ENCODE measurements around the gene TSPOAP1. TPM values are rescaled to one million over a fixed set of nuclear protein-coding genes. Genes with fewer than 3 reads are reported as not detected.

Gene TSPOAP1
- total and polyA plus RNA-seq, 2 of the 4 experiments (the other 2 are of a cell fraction): 0.90 to 1.6 TPM

GRCh38 chr17:58273453-58274104 lies 55.0 kb downstream of the TSPOAP1 start:
- Histone ChIP-seq H3K79me1 (ENCODE audit: low read depth in 1 of 2, low read length in 2 of 2) (no peaks in the 10 kb centered on the region), H2AK5ac (ENCODE audit: low read depth, low read length) (no peak overlapping the region), H4K91ac (ENCODE audit: insufficient read depth, low read depth, low read length) (no peak overlapping the region), H4K5ac (ENCODE audit: low read depth, low read length) (no peak overlapping the region), H2BK120ac (ENCODE audit: low read depth, low read length) (no peak overlapping the region), H3K4me1 (ENCODE audit: control insufficient read depth, insufficient read depth, low read length) (no peaks in the 10 kb centered on the region), H3K36me3 (ENCODE audit: control insufficient read depth, insufficient read depth, low read length) (no peaks in the 10 kb centered on the region), H3K27me3 (ENCODE audit: control insufficient read depth, insufficient read depth, low read length) (peaks cover 2% of the 10 kb centered on the region), H3K9me1 (ENCODE audit: insufficient read depth, low read length) (no peaks in the 10 kb centered on the region), H2BK20ac (ENCODE audit: low read depth, low read length) (no peak overlapping the region), H2BK15ac (ENCODE audit: low read depth, low read length) (no peak overlapping the region), H4K8ac (ENCODE audit: low read depth in 2 of 2, low read length in 2 of 2) (no peak overlapping the region), H3K4me3 (ENCODE audit: insufficient read depth, low read depth, low read length) (no peak overlapping the region), H3K9ac (ENCODE audit: low read depth, low read length) (no peak overlapping the region), H4K20me1 (ENCODE audit: insufficient read depth, low read length) (no peaks in the 10 kb centered on the region), H3K23ac (ENCODE audit: low read depth, low read length) (no peak overlapping the region), H2AK9ac (replicated peaks; ENCODE audit: low read depth, low read length, poor library complexity) (no peak overlapping the region), H3K56ac (ENCODE audit: extremely low read depth, insufficient read depth, low read length) (no peak overlapping the region), H2AFZ (replicated peaks; ENCODE audit: low read length, poor library complexity) (peak overlapping the region; percentile 67), H3K4ac (ENCODE audit: low read depth, low read length) (no peak overlapping the region), H3K9me3 (ENCODE audit: control insufficient read depth, insufficient read depth, low read length) (no peaks in the 10 kb centered on the region), H3K4me2 (ENCODE audit: low read depth, low read length) (no peak overlapping the region), H3K18ac (ENCODE audit: low read depth, low read length) (no peak overlapping the region), H2BK5ac (ENCODE audit: low read depth, low read length, poor library complexity, severe bottlenecking) (no peak overlapping the region), H3K27ac (ENCODE audit: insufficient read depth, low read length) (no peak overlapping the region), H3K14ac (replicated peaks; ENCODE audit: low read depth, low read length) (no peak overlapping the region)
- intact Hi-C loops (cut with micrococcal nuclease): no loop called here
- dilution Hi-C loops (cut with HindIII; ENCODE audit: low sequenced_read_pairs, unreplicated experiment): no loop called here
- ATAC-seq (ENCODE audit: low read depth): no peak
- in situ Hi-C loops (cut with MboI; ENCODE audit: low sequenced_read_pairs): no loop called here
- CTCF ChIA-PET: no interaction called here
- no TSS peak for BruUV-seq (replicated peaks)
- TF ChIP-seq USF2 (IDR thresholded peaks at IDR 0.05; ENCODE audit: low read depth, low read length): no peak
- TF ChIP-seq MXI1 (IDR thresholded peaks at IDR 0.05; ENCODE audit: borderline replicate concordance, low read depth, low read length): no peak
- TF ChIP-seq SMC3 (IDR thresholded peaks at IDR 0.05; ENCODE audit: low read depth, low read length): no peak
- TF ChIP-seq RCOR1 (IDR thresholded peaks at IDR 0.05; ENCODE audit: insufficient replicate concordance, low read length): no peak
- no peak for TF ChIP-seq POLR2A (IDR thresholded peaks at IDR 0.05; ENCODE audit: low read depth, low read length)
- no peak for TF ChIP-seq CTCF (conservative IDR thresholded peaks at IDR 0.05; ENCODE audit: low read depth, low read length)
- TF ChIP-seq RFX5 (IDR thresholded peaks at IDR 0.05; ENCODE audit: low read depth, low read length): no peak
- TF ChIP-seq MAZ (IDR thresholded peaks at IDR 0.05; ENCODE audit: borderline replicate concordance, low read depth, low read length): no peak
- no peak for TF ChIP-seq RAD21 (IDR thresholded peaks at IDR 0.05; ENCODE audit: low read length)
- WGBS, 2 experiments (ENCODE audit: extremely low coverage in 2 of 2, insufficient read length in 1 of 2): no CpG with 5 or more reads among the region's 15 CpGs
- POLR2A ChIA-PET (ENCODE audit: unreplicated experiment): no interaction called here
- DNase-seq: no peak

Data from IMR-90 (cell line).